ENCODE results near the gene CEACAM8.

The CEACAM8 gene

GRCh38 chr19:42563352-42564210 is 31.1 kb downstream of the CEACAM8 start:
- Histone ChIP-seq H4K20me1 (ENCODE audit: low read depth, low read length) (no peaks in the 10 kb centered on the region), H3K4me3 (ENCODE audit: insufficient read depth, low read length, poor library complexity, severe bottlenecking) (no peak overlapping the region), H3K27me3 (ENCODE audit: low read length) (no peaks in the 10 kb centered on the region), H3K36me3 (ENCODE audit: low read length) (no peaks in the 10 kb centered on the region), H3F3A (ENCODE audit: insufficient read depth) (no peaks in the 10 kb centered on the region), H3K4me2 (ENCODE audit: low read depth, low read length, poor library complexity, severe bottlenecking) (no peak overlapping the region), H3K27ac (ENCODE audit: low read depth, low read length) (no peak overlapping the region), H3K9me3 (ENCODE audit: insufficient read depth, low read length) (no peaks in the 10 kb centered on the region), H3K9ac (ENCODE audit: low read length) (no peak overlapping the region), H2AFZ (ENCODE audit: low read depth, low read length, severe bottlenecking) (no peak overlapping the region), H3K79me2 (ENCODE audit: insufficient read depth, low read length) (no peaks in the 10 kb centered on the region), H3K9me2 (replicated peaks; ENCODE audit: insufficient read depth, low read length) (no peaks in the 10 kb centered on the region)
- no peak for TF ChIP-seq EZH2phosphoT487 (conservative IDR thresholded peaks at IDR 0.05; ENCODE audit: low read length)
- peak; percentile 72 for TF ChIP-seq CTCF (IDR thresholded peaks at IDR 0.05; ENCODE audit: insufficient read depth, low read length, poor library complexity, severe bottlenecking)

GRCh38 chr19:42561512-42561911 is 33.2 kb downstream of the CEACAM8 start:
- TF ChIP-seq EZH2phosphoT487 (conservative IDR thresholded peaks at IDR 0.05; ENCODE audit: low read length) (no peak), CTCF (IDR thresholded peaks at IDR 0.05; ENCODE audit: insufficient read depth, low read length, poor library complexity, severe bottlenecking) (no peak)
- H3K4me3 ChIP-seq (ENCODE audit: insufficient read depth, low read length, poor library complexity, severe bottlenecking), result no peak overlapping the region
- no peaks in the 10 kb centered on the region for H3K9me2 ChIP-seq (replicated peaks; ENCODE audit: insufficient read depth, low read length)

GRCh38 chr19:42560731-42561130 is 34.0 kb downstream of the CEACAM8 start:
- Histone ChIP-seq H3K9me3 (ENCODE audit: insufficient read depth, low read length) (no peaks in the 10 kb centered on the region), H3F3A (ENCODE audit: insufficient read depth) (no peaks in the 10 kb centered on the region), H3K27me3 (ENCODE audit: low read length) (no peaks in the 10 kb centered on the region)

More at GRCh38 chr19:42561512-42561911, 33.2 kb downstream of the CEACAM8 start:
- Histone ChIP-seq H3K36me3 (ENCODE audit: low read length) (no peaks in the 10 kb centered on the region), H4K20me1 (ENCODE audit: low read depth, low read length) (no peaks in the 10 kb centered on the region), H2AFZ (ENCODE audit: low read depth, low read length, severe bottlenecking) (no peak overlapping the region), H3K79me2 (ENCODE audit: insufficient read depth, low read length) (no peaks in the 10 kb centered on the region), H3K9me3 (ENCODE audit: insufficient read depth, low read length) (no peaks in the 10 kb centered on the region), H3K27me3 (ENCODE audit: low read length) (no peaks in the 10 kb centered on the region), H3K4me2 (ENCODE audit: low read depth, low read length, poor library complexity, severe bottlenecking) (no peak overlapping the region), H3K9ac (ENCODE audit: low read length) (no peak overlapping the region), H3F3A (ENCODE audit: insufficient read depth) (no peaks in the 10 kb centered on the region), H3K27ac (ENCODE audit: low read depth, low read length) (no peak overlapping the region)

More at GRCh38 chr19:42560731-42561130, 34.0 kb downstream of the CEACAM8 start:
- Histone ChIP-seq H4K20me1 (ENCODE audit: low read depth, low read length) (no peaks in the 10 kb centered on the region), H3K79me2 (ENCODE audit: insufficient read depth, low read length) (no peaks in the 10 kb centered on the region), H2AFZ (ENCODE audit: low read depth, low read length, severe bottlenecking) (no peak overlapping the region), H3K4me3 (ENCODE audit: insufficient read depth, low read length, poor library complexity, severe bottlenecking) (no peak overlapping the region), H3K27ac (ENCODE audit: low read depth, low read length) (no peak overlapping the region), H3K9me2 (replicated peaks; ENCODE audit: insufficient read depth, low read length) (no peaks in the 10 kb centered on the region), H3K4me2 (ENCODE audit: low read depth, low read length, poor library complexity, severe bottlenecking) (no peak overlapping the region), H3K36me3 (ENCODE audit: low read length) (no peaks in the 10 kb centered on the region), H3K9ac (ENCODE audit: low read length) (no peak overlapping the region)
- no peak for TF ChIP-seq CTCF (IDR thresholded peaks at IDR 0.05; ENCODE audit: insufficient read depth, low read length, poor library complexity, severe bottlenecking)
- no peak for TF ChIP-seq EZH2phosphoT487 (conservative IDR thresholded peaks at IDR 0.05; ENCODE audit: low read length)

Data from SU-DHL-6 (cell line).